ENCODE results near the gene MED13. TPM values are rescaled to one million over a fixed set of nuclear protein-coding genes. Genes with fewer than 3 reads are reported as not detected.

Gene MED13
- total and polyA plus RNA-seq, 2 donors (not counting 1 experiment from before 2014, with no cell fraction given), result 36.2 to 47.1 TPM

GRCh38 chr17:62017496-62017895 lies 47.6 kb downstream of the MED13 start:
- H3K9me3 ChIP-seq (ENCODE audit: control insufficient read depth, insufficient read depth, low read depth, low read length), result no peaks in the 10 kb centered on the region
- no peak overlapping the region for H2AFZ ChIP-seq (ENCODE audit: low read length)
- H3K27me3 ChIP-seq (ENCODE audit: control insufficient read depth, insufficient read depth, low read length), result no peaks in the 10 kb centered on the region
- peak; percentile 56 to 67 for DNase-seq (ENCODE audit: low read depth in 2 of 2)
- H3K4me2 ChIP-seq (ENCODE audit: extremely low read depth, insufficient read depth, low read length), result no peak overlapping the region
- no peaks in the 10 kb centered on the region for H3K36me3 ChIP-seq (ENCODE audit: control insufficient read depth, insufficient read depth, low read length)
- H3K9ac ChIP-seq (ENCODE audit: insufficient read depth, low read length), result no peak overlapping the region
- H3K4me1 ChIP-seq (ENCODE audit: control insufficient read depth, extremely low read depth, insufficient read depth, low read length), result peaks cover 2% of the 10 kb centered on the region
- H3K79me2 ChIP-seq (ENCODE audit: control insufficient read depth, insufficient read depth, low read length), result peaks cover 3% of the 10 kb centered on the region
- H3K27ac ChIP-seq (ENCODE audit: insufficient read depth, low read length), result no peak overlapping the region
- TF ChIP-seq EZH2 (IDR thresholded peaks at IDR 0.05; ENCODE audit: low read length, missing control alignments) (no peak), CTCF (conservative IDR thresholded peaks at IDR 0.05 in 1 of 2, IDR thresholded peaks at IDR 0.05 in 1 of 2; ENCODE audit: low read depth in 1 of 2, low read length in 2 of 2) (no peak)
- no peak overlapping the region for H3K4me3 ChIP-seq (replicated peaks in 1 of 4; ENCODE audit: control extremely low read depth in 1 of 4, insufficient read depth in 1 of 4, low read depth in 3 of 4, low read length in 4 of 4)
- peaks cover 3% of the 10 kb centered on the region for H4K20me1 ChIP-seq (ENCODE audit: control insufficient read depth, extremely low read depth, insufficient read depth, low read length)

- H3K9ac ChIP-seq (ENCODE audit: insufficient read depth, low read length), result no peak overlapping the region
- TF ChIP-seq CTCF (conservative IDR thresholded peaks at IDR 0.05 in 1 of 2, IDR thresholded peaks at IDR 0.05 in 1 of 2; ENCODE audit: low read depth in 1 of 2, low read length in 2 of 2) (no peak), EZH2 (IDR thresholded peaks at IDR 0.05; ENCODE audit: low read length, missing control alignments) (no peak)
- H3K27ac ChIP-seq (ENCODE audit: insufficient read depth, low read length), result no peak overlapping the region
- peaks cover 3% of the 10 kb centered on the region for H4K20me1 ChIP-seq (ENCODE audit: control insufficient read depth, extremely low read depth, insufficient read depth, low read length)
- no peak overlapping the region for H3K4me2 ChIP-seq (ENCODE audit: extremely low read depth, insufficient read depth, low read length)
- peaks cover 2% of the 10 kb centered on the region for H3K4me1 ChIP-seq (ENCODE audit: control insufficient read depth, extremely low read depth, insufficient read depth, low read length)
- H3K36me3 ChIP-seq (ENCODE audit: control insufficient read depth, insufficient read depth, low read length), result no peaks in the 10 kb centered on the region
- peak in 1 of 2 donors; percentile 74 for DNase-seq (ENCODE audit: low read depth in 2 of 2)
- no peaks in the 10 kb centered on the region for H3K27me3 ChIP-seq (ENCODE audit: control insufficient read depth, insufficient read depth, low read length)
- H2AFZ ChIP-seq (ENCODE audit: low read length), result no peak overlapping the region
- H3K9me3 ChIP-seq (ENCODE audit: control insufficient read depth, insufficient read depth, low read depth, low read length), result no peaks in the 10 kb centered on the region
- peaks cover 3% of the 10 kb centered on the region for H3K79me2 ChIP-seq (ENCODE audit: control insufficient read depth, insufficient read depth, low read length)
- H3K4me3 ChIP-seq (replicated peaks in 1 of 4; ENCODE audit: control extremely low read depth in 1 of 4, insufficient read depth in 1 of 4, low read depth in 3 of 4, low read length in 4 of 4), result no peak overlapping the region
Observed at GRCh38 chr17:62014526-62014925, 50.6 kb downstream of the MED13 start.

- TF ChIP-seq CTCF (conservative IDR thresholded peaks at IDR 0.05 in 1 of 2, IDR thresholded peaks at IDR 0.05 in 1 of 2; ENCODE audit: low read depth in 1 of 2, low read length in 2 of 2) (no peak), EZH2 (IDR thresholded peaks at IDR 0.05; ENCODE audit: low read length, missing control alignments) (no peak)
- H4K20me1 ChIP-seq (ENCODE audit: control insufficient read depth, extremely low read depth, insufficient read depth, low read length), result no peaks in the 10 kb centered on the region
- no peak overlapping the region for H3K27ac ChIP-seq (ENCODE audit: insufficient read depth, low read length)
- no peak overlapping the region for H2AFZ ChIP-seq (ENCODE audit: low read length)
- H3K9me3 ChIP-seq (ENCODE audit: control insufficient read depth, insufficient read depth, low read depth, low read length), result no peaks in the 10 kb centered on the region
- H3K27me3 ChIP-seq (ENCODE audit: control insufficient read depth, insufficient read depth, low read length), result no peaks in the 10 kb centered on the region
- no peak for DNase-seq (ENCODE audit: low read depth in 2 of 2)
- no peaks in the 10 kb centered on the region for H3K4me1 ChIP-seq (ENCODE audit: control insufficient read depth, extremely low read depth, insufficient read depth, low read length)
- peaks cover 9% of the 10 kb centered on the region for H3K79me2 ChIP-seq (ENCODE audit: control insufficient read depth, insufficient read depth, low read length)
- no peak overlapping the region for H3K4me2 ChIP-seq (ENCODE audit: extremely low read depth, insufficient read depth, low read length)
- H3K4me3 ChIP-seq (replicated peaks in 1 of 4; ENCODE audit: control extremely low read depth in 1 of 4, insufficient read depth in 1 of 4, low read depth in 3 of 4, low read length in 4 of 4), result no peak overlapping the region
- H3K36me3 ChIP-seq (ENCODE audit: control insufficient read depth, insufficient read depth, low read length), result no peaks in the 10 kb centered on the region
- no peak overlapping the region for H3K9ac ChIP-seq (ENCODE audit: insufficient read depth, low read length)
Observed at GRCh38 chr17:62009220-62009619, 55.9 kb downstream of the MED13 start.

All from fibroblast of lung (primary cell).